IMR-90 (cell line): ENCODE data around the gene RCE1. TPM values are rescaled to one million over a fixed set of nuclear protein-coding genes. Genes with fewer than 3 reads are reported as not detected.

Experiments
- ATAC-seq: fragments of 200-7000 bp; cut with Tn5 transposase; 2 replicates; pipeline ENCODE4 v1.9.1; 2020; ENCODE audit warnings: low read depth, mild to moderate bottlenecking, moderate library complexity
- BruUV-seq: library from RNA; stranded (reverse); fragments of 400-500 nt; replicated peaks from 2 replicates; lab custom pipeline; 2021; lab: Mats Ljungman, UMichigan
- CTCF ChIA-PET: fragments of 300-600 bp; formaldehyde crosslinking; extraction: SDS; loops from one replicate; lab custom pipeline; 2021; ENCODE audit warnings: antibody characterized with exemption; lab: Yijun Ruan, JAX
- POLR2A ChIA-PET: fragments of 300-600 bp; sonication (Branson Sonifier 250); formaldehyde crosslinking; loops from one replicate; lab custom pipeline; 2022; ENCODE audit warnings: antibody characterized with exemption; ENCODE audit not compliant: unreplicated experiment; lab: Charles Lee
- DNase-seq: peaks from one replicate; pipeline ENCODE4 v3.0.0; 2013
- H2AFZ ChIP-seq: replicated peaks from 2 replicates; pipeline ENCODE3; 2013; ENCODE audit warnings: low read length, mild to moderate bottlenecking; ENCODE audit not compliant: poor library complexity
- H2AK5ac ChIP-seq: 2 replicates; pipeline ENCODE4 v1.6.1; 2013; ENCODE audit warnings: low read depth, low read length, inconsistent platforms
- H2AK9ac ChIP-seq: replicated peaks from 2 replicates; pipeline ENCODE3; 2013; ENCODE audit warnings: mild to moderate bottlenecking, low read depth, low read length, moderate library complexity; ENCODE audit not compliant: poor library complexity
- H2BK120ac ChIP-seq: 2 replicates; pipeline ENCODE4 v1.6.1; 2013; ENCODE audit warnings: low read depth, low read length, inconsistent platforms
- H2BK15ac ChIP-seq: 3 replicates; pipeline ENCODE4 v1.6.1; 2013; ENCODE audit warnings: low read depth, low read length, inconsistent platforms
- H2BK20ac ChIP-seq: 2 replicates; pipeline ENCODE4 v1.6.1; 2013; ENCODE audit warnings: low read depth, mild to moderate bottlenecking, inconsistent platforms, low read length, moderate library complexity
- H2BK5ac ChIP-seq: 2 replicates; pipeline ENCODE4 v1.6.1; 2013; ENCODE audit warnings: mild to moderate bottlenecking, low read depth, low read length, inconsistent platforms; ENCODE audit not compliant: poor library complexity, severe bottlenecking
- H3K14ac ChIP-seq: replicated peaks from 2 replicates; pipeline ENCODE4 v1.6.1; 2013; ENCODE audit warnings: low read depth, low read length, inconsistent platforms
- H3K18ac ChIP-seq: 2 replicates; pipeline ENCODE4 v1.6.1; 2013; ENCODE audit warnings: low read depth, low read length, control low read depth
- H3K23ac ChIP-seq: 2 replicates; pipeline ENCODE4 v1.6.1; 2013; ENCODE audit warnings: low read depth, low read length, inconsistent platforms
- H3K27ac ChIP-seq: 2 replicates; pipeline ENCODE4 v1.5.1; 2013; ENCODE audit warnings: mild to moderate bottlenecking, control low read depth, low read length; ENCODE audit not compliant: insufficient read depth
- H3K27me3 ChIP-seq: 2 replicates; pipeline ENCODE4 v1.6.1; 2013; ENCODE audit warnings: low read length; ENCODE audit not compliant: control insufficient read depth, insufficient read depth
- H3K36me3 ChIP-seq: 2 replicates; pipeline ENCODE4 v1.6.1; 2013; ENCODE audit warnings: low read length, mixed read lengths; ENCODE audit not compliant: control insufficient read depth, insufficient read depth
- H3K4ac ChIP-seq: 2 replicates; pipeline ENCODE4 v1.6.1; 2013; ENCODE audit warnings: low read depth, low read length, inconsistent platforms
- H3K4me1 ChIP-seq: 2 replicates; pipeline ENCODE4 v1.6.1; 2013; ENCODE audit warnings: low read length, mixed read lengths; ENCODE audit not compliant: control insufficient read depth, insufficient read depth
- H3K4me2 ChIP-seq: 2 replicates; pipeline ENCODE4 v1.6.1; 2013; ENCODE audit warnings: low read depth, mild to moderate bottlenecking, control low read depth, low read length, moderate library complexity
- H3K4me3 ChIP-seq: 2 replicates; pipeline ENCODE4 v1.5.1; 2013; ENCODE audit warnings: low read depth, mild to moderate bottlenecking, control low read depth, low read length, moderate library complexity; ENCODE audit not compliant: insufficient read depth
- H3K56ac ChIP-seq: 2 replicates; pipeline ENCODE4 v1.6.1; 2013; ENCODE audit warnings: low read length, inconsistent platforms; ENCODE audit not compliant: insufficient read depth; ENCODE audit errors: extremely low read depth
- H3K79me1 ChIP-seq, 2 experiments: 2 replicates each; pipeline ENCODE4 v1.6.1; 2013; ENCODE audit warnings: low read length in 2 of 2, inconsistent platforms in 1 of 2, low read depth in 1 of 2
- H3K9ac ChIP-seq: 2 replicates; pipeline ENCODE4 v1.6.1; 2013; ENCODE audit warnings: low read depth, low read length, control low read depth
- H3K9me1 ChIP-seq: 2 replicates; pipeline ENCODE4 v1.6.1; 2013; ENCODE audit warnings: low read length, inconsistent platforms; ENCODE audit not compliant: insufficient read depth
- H3K9me3 ChIP-seq: 2 replicates; pipeline ENCODE4 v1.6.1; 2013; ENCODE audit warnings: low read length; ENCODE audit not compliant: control insufficient read depth, insufficient read depth
- H4K20me1 ChIP-seq: 2 replicates; pipeline ENCODE4 v1.6.1; 2013; ENCODE audit warnings: low read length, inconsistent platforms; ENCODE audit not compliant: insufficient read depth
- H4K5ac ChIP-seq: 2 replicates; pipeline ENCODE4 v1.6.1; 2013; ENCODE audit warnings: mild to moderate bottlenecking, low read depth, low read length, control low read depth
- H4K8ac ChIP-seq, 2 experiments: 2 replicates each; pipeline ENCODE4 v1.6.1; 2013; ENCODE audit warnings: low read depth in 2 of 2, low read length in 2 of 2, control low read depth in 1 of 2, inconsistent platforms in 1 of 2
- H4K91ac ChIP-seq: 2 replicates; pipeline ENCODE4 v1.6.1; 2013; ENCODE audit warnings: low read depth, low read length, inconsistent platforms; ENCODE audit not compliant: insufficient read depth
- CEBPB ChIP-seq: IDR thresholded peaks from 2 replicates; pipeline ENCODE4 v1.6.1; 2012; ENCODE audit warnings: low read depth, low read length, improper control_type of control experiment
- CHD1 ChIP-seq: IDR thresholded peaks from 2 replicates; pipeline ENCODE4 v1.6.1; 2012; ENCODE audit warnings: low read depth, low read length, improper control_type of control experiment
- CTCF ChIP-seq: conservative IDR thresholded peaks from 2 replicates; pipeline ENCODE4 v1.5.1; 2012; ENCODE audit warnings: mild to moderate bottlenecking, low read depth, low read length, improper control_type of control experiment
- ELK1 ChIP-seq: fragments of 150-350 bp; IDR thresholded peaks from 2 replicates; pipeline ENCODE4 v1.6.1; 2016; ENCODE audit warnings: low read depth, mild to moderate bottlenecking, low read length, moderate library complexity, borderline replicate concordance
- FOS ChIP-seq: fragments of 150-350 bp; IDR thresholded peaks from 2 replicates; pipeline ENCODE4 v1.6.1; 2016; ENCODE audit warnings: low read depth, low read length
- MAFK ChIP-seq: IDR thresholded peaks from 2 replicates; pipeline ENCODE4 v1.6.1; 2012; ENCODE audit warnings: low read depth, low read length, improper control_type of control experiment
- MAZ ChIP-seq: IDR thresholded peaks from 2 replicates; pipeline ENCODE4 v1.6.1; 2012; ENCODE audit warnings: low read depth, mild to moderate bottlenecking, low read length, improper control_type of control experiment, moderate library complexity, borderline replicate concordance
- MXI1 ChIP-seq: IDR thresholded peaks from 2 replicates; pipeline ENCODE4 v1.6.1; 2012; ENCODE audit warnings: low read depth, mild to moderate bottlenecking, low read length, moderate library complexity, borderline replicate concordance
- RAD21 ChIP-seq: IDR thresholded peaks from 2 replicates; pipeline ENCODE4 v1.6.1; 2012; ENCODE audit warnings: low read length, improper control_type of control experiment
- RFX5 ChIP-seq: IDR thresholded peaks from 2 replicates; pipeline ENCODE4 v1.8.0; 2012; ENCODE audit warnings: low read depth, mild to moderate bottlenecking, low read length, moderate library complexity
- SMC3 ChIP-seq: fragments of 150-350 bp; IDR thresholded peaks from 2 replicates; pipeline ENCODE4 v1.6.1; 2016; ENCODE audit warnings: low read depth, mild to moderate bottlenecking, antibody characterized with exemption, low read length, moderate library complexity
- WGBS, 2 experiments: methylation state at CpG; one replicate each; pipeline versions ENCODE4 v1.1.5 to v1.1.7; 2013; ENCODE audit warnings: missing lambda C conversion rate in 2 of 2; ENCODE audit not compliant: insufficient read length in 1 of 2; ENCODE audit errors: extremely low coverage in 2 of 2; 5-methylcytosine and 5-hydroxymethylcytosine counted together
- dilution Hi-C: fragments of 300-500 bp; cut with HindIII; formaldehyde crosslinking; loops from one replicate; pipeline ENCODE4 v1.14.3; 2018; ENCODE audit warnings: low sequenced_read_pairs; ENCODE audit not compliant: unreplicated experiment
- in situ Hi-C: fragments of 300-500 bp; cut with MboI; formaldehyde crosslinking; loops from 3 replicates; pipeline ENCODE4 v1.14.3; 2019; ENCODE audit warnings: low sequenced_read_pairs, inconsistent platforms, mixed read lengths
- intact Hi-C: fragments of 100-400 bp; cut with micrococcal nuclease; formaldehyde crosslinking; loops from 2 replicates; pipeline ENCODE4 v1.10.0; 2022
- polyA plus RNA-seq, 3 experiments: library from polyadenylated mRNA; depleted of rRNA; stranded (reverse); fragments of >200 nt; gene quantifications; 2 replicates each; pipeline ENCODE4 v1.2.3, GENCODE V29; 2012; ENCODE audit warnings: low replicate concordance in 1 of 3
- total RNA-seq: library from RNA; depleted of rRNA; stranded (reverse); fragments of >200 nt; gene quantifications from 2 replicates; pipeline ENCODE4 v1.2.3, GENCODE V29; 2012
- TF ChIP-seq, protein P1 (sequence below): fragments of 150-350 bp; IDR thresholded peaks from 2 replicates; pipeline ENCODE4 v1.6.1; 2017; ENCODE audit warnings: mild to moderate bottlenecking, antibody characterized with exemption, low read length, low read depth

Gene RCE1
- total and polyA plus RNA-seq, 2 of the 4 experiments (the other 2 are of a cell fraction), result 6.6 to 19.4 TPM

- no peak overlapping the region for H3K4ac ChIP-seq
- POLR2A ChIA-PET, result no interaction called here
- H3K27ac ChIP-seq, result no peak overlapping the region
- no peak for TF ChIP-seq MXI1
- no peak for TF ChIP-seq RAD21
- TF ChIP-seq, protein P1, sequence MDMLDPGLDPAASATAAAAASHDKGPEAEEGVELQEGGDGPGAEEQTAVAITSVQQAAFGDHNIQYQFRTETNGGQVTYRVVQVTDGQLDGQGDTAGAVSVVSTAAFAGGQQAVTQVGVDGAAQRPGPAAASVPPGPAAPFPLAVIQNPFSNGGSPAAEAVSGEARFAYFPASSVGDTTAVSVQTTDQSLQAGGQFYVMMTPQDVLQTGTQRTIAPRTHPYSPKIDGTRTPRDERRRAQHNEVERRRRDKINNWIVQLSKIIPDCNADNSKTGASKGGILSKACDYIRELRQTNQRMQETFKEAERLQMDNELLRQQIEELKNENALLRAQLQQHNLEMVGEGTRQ, result no peak
- TF ChIP-seq CEBPB, result no peak
- no peak for TF ChIP-seq CTCF
- TF ChIP-seq FOS, result no peak
- no peak for TF ChIP-seq MAZ
- TF ChIP-seq RFX5, result no peak
- no peak for TF ChIP-seq SMC3
- TF ChIP-seq ELK1, result no peak
- TF ChIP-seq CHD1, result no peak
- TF ChIP-seq MAFK, result no peak
- WGBS, 2 experiments, result 70% methylated on average over 20 of the region's 27 CpGs; no CpG with 5 or more reads in 1 of the 2 experiments
- H3K27me3 ChIP-seq, result no peaks in the 10 kb centered on the region
- no peak overlapping the region for H4K8ac ChIP-seq
- BruUV-seq, result no TSS peak
- H2AK5ac ChIP-seq, result no peak overlapping the region
- H2BK20ac ChIP-seq, result no peak overlapping the region
- no peak overlapping the region for H2AFZ ChIP-seq
- H2BK120ac ChIP-seq, result no peak overlapping the region
- no peak overlapping the region for H3K4me2 ChIP-seq
- H2AK9ac ChIP-seq, result peak overlapping the region; percentile 66
- dilution Hi-C loops, result no loop called here
- ATAC-seq (no peak), DNase-seq (no peak)
- H3K9me1 ChIP-seq, result no peaks in the 10 kb centered on the region
- intact Hi-C loops, result no loop called here
- peaks cover 47% of the 10 kb centered on the region; the same call in 1 of the 2 replicates for H3K36me3 ChIP-seq
- H4K5ac ChIP-seq, result no peak overlapping the region
- H3K4me1 ChIP-seq, result peaks cover 2% of the 10 kb centered on the region; the same call in 1 of the 2 replicates
- no peak overlapping the region for H4K91ac ChIP-seq
- no peaks in the 10 kb centered on the region for H3K9me3 ChIP-seq
- H3K18ac ChIP-seq, result no peak overlapping the region
- H3K56ac ChIP-seq, result no peak overlapping the region
- H4K20me1 ChIP-seq, result no peaks in the 10 kb centered on the region
- no peak overlapping the region for H3K14ac ChIP-seq
- H2BK5ac ChIP-seq, result no peak overlapping the region
- H3K79me1 ChIP-seq, result no peaks in the 10 kb centered on the region
- no peak overlapping the region for H2BK15ac ChIP-seq
- no peak overlapping the region for H3K23ac ChIP-seq
- H3K9ac ChIP-seq, result no peak overlapping the region
- in situ Hi-C loops, result no loop called here
- CTCF ChIA-PET, result no interaction called here
- H3K4me3 ChIP-seq, result no peak overlapping the region
Measured at GRCh38 chr11:66868726-66869566, 25.7 kb downstream of the RCE1 start.
